HG03103 (cell line): ENCODE results near the gene INPP5B.
"Not testable (repeated sequence)": the region's sequence is repeated elsewhere in the genome, so short reads cannot be mapped to it uniquely, and the experiment has no call there.

Source experiments
- ATAC-seq: cut with Tn5 transposase; IDR thresholded peaks from one replicate; pipeline ENCODE4 v1.9.1; 2021; ENCODE audit warnings: low read depth; ENCODE audit not compliant: unreplicated experiment

INPP5B gene

GRCh38 chr1:37948841-37949240 lies 2.0 kb upstream of the INPP5B start:
- ATAC-seq, result no peak

- ATAC-seq, result no peak
These were observed 1.3 kb upstream of the INPP5B start for GRCh38 chr1:37948166-37948565.

DNA sequence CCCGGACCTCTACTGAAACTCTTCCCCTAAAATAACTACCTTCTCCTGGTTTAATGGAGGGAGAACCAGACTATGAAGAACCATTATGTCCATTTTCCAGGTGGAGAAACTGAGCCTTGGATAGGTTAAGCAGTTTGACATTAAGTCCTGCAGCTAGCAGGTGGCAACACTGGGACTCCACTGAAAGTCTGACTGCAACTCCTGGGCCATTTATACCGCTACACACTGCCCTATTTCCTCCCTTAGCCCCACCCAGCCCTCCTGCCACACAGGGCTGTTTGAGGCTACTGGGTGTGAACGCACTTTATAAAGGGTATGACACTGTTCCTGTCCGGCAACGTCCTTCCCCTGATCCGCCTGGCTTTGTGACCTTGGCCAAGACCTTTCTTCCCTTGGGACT lies 511 bp upstream of the INPP5B start:
- no peak for ATAC-seq

DNA sequence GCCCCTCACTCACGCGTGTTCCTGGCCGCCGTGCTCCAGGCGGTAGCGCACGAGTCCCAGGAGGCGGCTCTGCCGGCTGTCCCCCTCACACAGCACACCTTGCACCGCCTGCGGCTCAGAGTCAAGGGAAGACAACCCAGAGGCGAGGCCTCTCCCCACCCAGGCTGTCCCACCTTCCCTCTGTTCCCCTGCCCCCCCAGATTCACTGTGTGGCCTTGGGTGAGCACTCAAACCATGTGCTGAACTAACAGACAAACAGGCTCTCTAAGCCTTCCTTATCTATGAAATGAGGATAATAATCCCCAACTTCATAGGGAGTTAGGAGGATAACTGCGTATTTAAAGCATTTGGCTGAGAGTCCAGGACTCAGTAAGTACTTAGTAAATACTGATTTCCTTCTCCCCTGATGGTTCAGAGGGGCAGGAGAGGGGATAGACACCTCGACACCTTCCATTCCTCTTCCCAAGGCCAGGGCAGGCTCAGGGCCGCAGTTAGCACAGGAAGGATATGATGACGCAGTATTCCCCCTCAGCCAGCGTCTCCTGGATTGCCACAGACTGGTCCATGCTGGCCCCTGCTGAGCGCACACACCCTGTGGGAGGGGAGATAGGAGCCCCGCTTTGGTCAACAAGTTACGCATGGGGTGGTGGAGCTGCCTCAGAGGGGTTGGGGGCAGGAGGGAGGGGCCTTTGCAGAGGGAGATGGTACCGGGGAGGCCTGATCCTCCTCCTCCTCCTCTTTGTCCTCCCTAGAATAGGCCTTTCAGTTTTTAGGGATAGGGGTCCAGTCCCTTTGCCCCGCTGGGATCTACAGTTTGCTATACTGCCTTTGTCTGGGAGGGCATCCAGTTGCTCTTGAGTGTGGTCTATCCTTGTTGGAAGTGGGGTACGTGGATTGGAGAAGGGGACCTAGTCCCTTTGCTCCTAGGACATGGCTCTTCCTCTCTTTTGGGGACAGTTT lies 830 bp downstream of the INPP5B start:
- no peak for ATAC-seq

GRCh38 chr1:37945251-37945650 lies 1.6 kb downstream of the INPP5B start:
- ATAC-seq, result no peak

DNA sequence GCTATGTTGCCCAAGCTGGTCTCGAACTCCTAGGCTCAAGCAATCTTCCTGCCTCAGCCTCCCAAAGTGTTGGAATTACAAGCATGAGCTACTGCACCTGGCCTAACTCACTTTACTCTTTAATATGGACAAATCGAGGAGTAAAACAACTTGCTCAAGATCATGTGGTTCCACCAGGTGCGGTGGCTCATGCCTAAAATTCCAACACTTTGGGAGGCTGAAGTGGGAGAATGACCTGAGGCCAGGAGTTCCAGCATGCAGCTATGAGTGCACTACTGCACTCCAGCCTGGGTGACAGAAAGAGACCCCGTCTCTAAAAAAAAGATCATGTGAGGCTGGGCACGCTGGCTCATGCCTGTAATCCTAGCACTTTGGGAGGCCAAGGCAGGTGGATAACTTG lies 2.0 kb downstream of the INPP5B start:
- ATAC-seq, result no peak

DNA sequence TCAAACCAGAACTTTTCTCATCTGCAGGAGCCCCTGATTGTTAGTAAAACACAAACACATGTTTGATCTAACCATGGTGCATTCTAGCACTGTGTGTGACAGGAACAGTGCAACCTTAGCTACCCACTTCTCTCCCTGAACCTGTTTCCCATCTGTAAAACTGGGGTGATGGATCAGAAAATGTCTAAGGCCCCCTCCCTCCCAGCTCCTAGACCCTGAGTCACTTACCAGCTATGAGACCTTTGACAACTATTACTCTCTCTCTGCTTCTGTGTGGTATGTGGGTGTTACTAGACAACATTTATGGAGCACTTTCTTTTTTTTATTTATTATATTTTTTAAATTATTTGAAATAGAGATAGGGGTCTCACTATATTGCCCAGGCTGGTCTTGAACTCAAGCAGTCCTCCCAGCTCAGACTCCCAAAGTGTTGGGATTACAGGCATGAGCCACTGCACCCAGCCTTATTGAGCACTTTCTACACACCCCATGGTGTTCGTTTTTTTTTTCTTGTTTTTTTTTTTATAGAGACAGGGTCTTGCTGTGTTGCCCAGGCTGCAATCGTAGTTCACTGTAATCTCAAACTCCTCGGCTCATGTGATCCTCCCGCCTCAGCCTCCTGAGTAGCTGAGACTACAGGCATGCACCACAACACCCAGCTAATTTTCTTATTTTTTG lies 2.6 kb downstream of the INPP5B start:
- ATAC-seq, result no peak

DNA sequence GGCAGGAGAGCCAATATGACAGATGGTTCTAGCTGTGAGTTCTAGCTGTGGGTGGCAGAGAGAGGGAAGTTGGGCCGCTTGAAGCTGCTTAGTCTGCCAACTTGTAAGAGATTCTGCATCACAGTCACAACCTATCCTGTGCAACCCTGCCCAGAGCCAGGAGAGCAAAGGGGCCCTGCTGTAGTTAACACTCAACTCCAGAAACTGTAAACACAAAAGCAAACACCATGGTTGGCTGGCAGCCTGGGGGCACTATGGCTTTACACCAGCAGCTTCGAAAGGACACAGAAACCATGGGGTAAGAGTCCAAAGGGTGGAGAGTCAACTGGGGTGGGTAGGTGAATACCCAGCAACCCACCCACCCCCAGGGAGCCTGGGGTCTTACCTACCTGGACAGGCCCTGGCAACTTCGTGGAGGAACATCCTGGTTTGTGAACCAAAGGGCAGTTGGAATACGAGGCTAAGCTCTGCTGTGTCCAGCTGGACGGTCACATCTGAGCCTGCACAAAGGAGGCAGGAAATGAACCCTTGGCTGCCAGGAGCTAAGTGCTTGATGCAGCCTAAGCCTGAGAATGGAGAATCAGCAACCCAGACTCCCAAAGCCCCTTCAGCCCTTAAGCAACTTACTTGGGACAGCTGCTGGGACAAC lies 6.4 kb downstream of the INPP5B start:
- ATAC-seq, result no peak

- ATAC-seq, result not testable (repeated sequence)
These were observed 10.1 kb downstream of the INPP5B start for GRCh38 chr1:37936760-37937159.

GRCh38 chr1:37932759-37933158 lies 14.1 kb downstream of the INPP5B start:
- no peak for ATAC-seq

DNA sequence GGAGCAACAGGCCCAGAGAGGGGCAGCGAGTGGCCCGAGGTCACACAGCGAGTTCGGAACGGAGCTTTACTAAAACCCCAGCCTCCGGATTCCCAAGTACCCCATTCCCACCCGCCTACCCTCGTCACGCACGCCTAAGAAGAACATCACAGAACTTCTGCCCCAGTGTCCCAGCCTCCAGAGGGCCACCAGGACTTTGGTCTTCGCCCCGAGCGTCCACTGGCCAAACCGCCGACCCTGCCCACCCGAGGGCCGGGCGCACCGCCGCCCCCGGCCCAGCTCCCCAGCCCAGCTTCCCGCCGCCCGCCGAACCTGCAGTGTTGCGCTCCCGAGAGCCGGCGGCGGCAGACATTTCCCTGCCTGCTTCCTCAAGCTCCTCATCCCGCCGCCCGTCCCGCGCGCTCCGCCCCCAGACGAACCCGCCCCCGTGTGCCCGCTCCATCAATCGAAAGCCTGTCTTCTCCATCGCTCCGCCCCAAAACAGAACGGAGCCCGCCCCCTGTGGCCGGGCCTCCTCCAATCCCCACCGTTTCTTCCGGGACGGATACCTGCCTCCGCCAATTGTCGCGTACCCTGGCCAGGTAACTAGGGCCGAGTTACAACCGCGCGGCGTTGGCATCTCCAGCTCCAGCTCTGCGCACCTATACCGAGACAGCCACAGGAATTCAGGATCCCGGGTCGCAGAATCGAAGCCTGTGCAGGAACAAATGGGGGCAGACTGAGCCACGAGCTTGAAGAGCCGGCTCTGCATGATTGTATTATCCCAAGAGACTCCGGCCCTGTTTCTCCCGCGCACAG lies 15.3 kb downstream of the INPP5B start:
- ATAC-seq, result peak; percentile 94

GRCh38 chr1:37931102-37931360 lies 15.8 kb downstream of the INPP5B start:
- no peak for ATAC-seq

- no peak for ATAC-seq
These were observed 16.4 kb downstream of the INPP5B start for GRCh38 chr1:37930246-37931101.

- ATAC-seq, result no peak
These were observed 20.6 kb downstream of the INPP5B start for GRCh38 chr1:37926038-37926924.

DNA sequence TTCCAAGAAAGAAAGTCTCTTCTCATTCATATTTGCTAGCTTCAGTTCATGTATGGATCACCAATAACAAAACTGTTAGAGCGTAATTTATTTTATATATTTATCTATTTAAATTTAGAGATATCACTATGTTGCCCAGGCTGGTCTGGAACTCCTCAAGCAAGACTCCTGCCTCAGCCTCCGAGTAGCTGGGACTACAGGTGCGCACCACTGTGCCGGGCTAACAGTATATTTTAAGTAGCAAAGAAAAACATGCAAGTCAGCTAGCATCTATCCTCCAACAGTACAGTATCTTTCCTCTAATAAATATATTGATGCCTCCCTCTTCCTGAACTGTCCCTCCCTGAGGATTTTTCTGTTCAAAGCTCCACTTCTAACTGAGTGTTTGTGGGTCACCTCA lies 21.5 kb downstream of the INPP5B start:
- no peak for ATAC-seq

DNA sequence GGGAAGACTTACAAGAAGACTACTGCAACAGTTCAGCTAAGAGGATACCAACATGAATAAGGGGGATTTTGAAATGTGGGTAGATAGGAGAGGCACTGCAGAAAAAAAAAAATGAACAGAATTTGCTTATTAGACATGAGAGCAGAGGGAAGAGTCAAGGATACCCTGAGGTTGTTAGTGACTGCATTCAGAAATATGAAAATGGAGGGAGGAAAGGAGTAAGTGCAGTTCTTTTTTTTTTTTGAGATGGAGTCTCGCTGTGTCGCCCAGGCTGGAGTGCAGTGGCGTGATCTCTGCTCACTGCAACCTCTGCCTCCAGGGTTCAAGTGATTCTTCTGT lies 23.3 kb downstream of the INPP5B start:
- ATAC-seq, result no peak

GRCh38 chr1:37922767-37923550 lies 23.9 kb downstream of the INPP5B start:
- ATAC-seq, result peak; percentile 63

DNA sequence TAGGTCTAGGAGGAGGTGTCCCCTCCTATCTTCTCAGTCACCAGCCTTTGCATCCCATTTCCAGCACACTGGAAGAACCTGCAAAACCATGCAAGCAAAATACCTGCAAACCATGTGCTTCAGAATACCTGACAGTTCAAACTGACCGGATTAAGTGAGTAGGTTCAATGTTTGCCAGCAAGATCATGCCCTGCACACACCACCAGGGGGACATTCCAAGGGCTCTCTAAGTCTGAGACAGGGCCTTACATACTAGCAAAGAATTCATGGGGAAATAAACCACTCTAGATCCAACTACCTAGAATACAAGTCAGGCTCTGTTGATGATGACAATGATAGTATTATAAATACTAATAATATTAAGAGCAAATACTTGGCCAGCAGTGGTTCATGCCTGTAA lies 27.6 kb downstream of the INPP5B start:
- ATAC-seq, result no peak
